ENCODE results near the gene DOCK2.

GRCh38 chr5:169988206-169988605 is 351.1 kb downstream of the DOCK2 start:
- no peak for TF ChIP-seq CTCF (IDR thresholded peaks at IDR 0.05; ENCODE audit: borderline replicate concordance, extremely low read depth, low read length, poor library complexity, severe bottlenecking)
- TF ChIP-seq EZH2 (IDR thresholded peaks at IDR 0.05; ENCODE audit: borderline replicate concordance, low read depth, low read length, severe bottlenecking), result no peak
